ENCODE measurements around the gene MS4A5.

Gene MS4A5

DNA sequence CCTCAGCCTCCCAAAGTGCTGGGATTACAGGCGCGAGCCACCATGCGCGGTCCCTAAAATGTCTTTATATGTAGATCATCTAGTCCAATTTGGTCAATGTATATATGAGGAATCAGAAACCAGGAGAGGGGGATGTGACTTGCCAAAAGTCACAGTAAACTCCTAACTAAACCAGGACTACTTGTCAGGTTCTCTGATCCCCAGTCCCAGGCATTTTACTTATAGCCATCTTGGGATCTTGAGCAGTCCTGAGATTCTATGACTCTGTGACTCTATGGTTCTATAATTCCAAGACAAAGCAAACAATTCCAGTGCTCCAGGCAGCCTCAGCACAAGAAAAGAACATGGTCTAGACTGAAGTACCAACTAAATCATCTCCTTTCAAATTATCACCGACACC, at the start of gene MS4A5:
MS4A5 (plus strand) TSS at position 301 of the 400 bp plus-strand sequence. CDS start 103 bp downstream, outside the sequence.
- no peak within 1 kb of the TSS for H3K27ac Mint-ChIP-seq
- no peaks in the 10 kb centered on the region for H3K36me3 Mint-ChIP-seq (ENCODE audit: low read depth)
- H3K4me3 Mint-ChIP-seq, result no peak within 1 kb of the TSS
- H3K4me1 Mint-ChIP-seq (ENCODE audit: low read depth), result no peaks in the 10 kb centered on the region
- H3K27me3 Mint-ChIP-seq (ENCODE audit: low read depth), result peaks cover 34% of the 10 kb centered on the region
- DNase-seq (ENCODE audit: low spot score), result no peak
- H3K9me3 Mint-ChIP-seq, result no peaks in the 10 kb centered on the region

DNA sequence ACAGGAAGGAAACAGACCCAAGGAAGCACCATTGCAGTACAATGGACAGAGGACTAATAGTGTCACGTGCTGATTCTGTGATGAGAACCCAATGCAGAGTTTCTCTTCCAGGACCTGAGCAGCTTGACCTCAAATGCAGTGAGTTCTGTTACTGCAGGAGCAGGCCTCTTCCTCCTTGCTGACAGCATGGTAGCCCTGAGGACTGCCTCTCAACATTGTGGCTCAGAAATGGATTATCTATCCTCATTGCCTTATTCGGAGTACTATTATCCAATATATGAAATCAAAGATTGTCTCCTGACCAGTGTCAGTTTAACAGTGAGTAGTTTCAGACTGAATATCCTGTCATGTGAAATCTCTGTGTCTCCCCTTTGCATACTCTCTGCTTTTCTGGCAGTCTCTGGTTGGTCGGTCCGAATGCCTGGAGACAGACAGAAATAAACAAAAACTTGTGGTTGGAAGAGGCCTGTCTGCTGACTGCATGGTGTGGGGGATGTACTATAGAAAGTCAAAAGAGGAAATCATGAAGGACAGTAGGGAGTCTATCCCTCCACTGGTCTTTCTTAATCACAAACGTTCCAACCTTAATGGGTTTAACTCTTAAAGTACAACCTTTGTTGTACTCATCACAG, 40.0 kb upstream of the MS4A5 start:
- Mint-ChIP-seq H3K27ac (no peak overlapping the region), H3K4me1 (ENCODE audit: low read depth) (no peaks in the 10 kb centered on the region), H3K36me3 (ENCODE audit: low read depth) (no peaks in the 10 kb centered on the region), H3K9me3 (no peaks in the 10 kb centered on the region), H3K27me3 (ENCODE audit: low read depth) (no peaks in the 10 kb centered on the region), H3K4me3 (no peak overlapping the region)
- DNase-seq (ENCODE audit: low spot score), result no peak

DNA sequence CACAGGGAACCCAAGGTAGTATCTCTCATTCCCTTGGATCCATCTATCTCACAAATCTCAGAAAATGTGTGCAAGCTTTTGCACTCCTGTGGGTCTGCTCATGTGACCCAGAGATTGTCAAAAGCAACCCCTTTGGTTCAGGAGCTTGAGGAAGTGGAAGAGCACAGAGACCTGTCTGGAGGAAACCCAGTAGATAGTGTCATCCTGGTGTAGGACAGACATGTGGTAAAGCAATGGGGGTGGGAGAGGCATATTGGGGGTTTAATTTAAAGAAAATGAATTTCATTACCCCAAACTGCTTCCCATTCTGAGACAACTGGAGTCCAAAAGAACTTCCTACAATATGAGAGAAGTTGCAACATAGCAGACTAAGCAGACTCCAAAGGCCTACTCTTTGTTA, 39.0 kb upstream of the MS4A5 start:
- Mint-ChIP-seq H3K36me3 (ENCODE audit: low read depth) (no peaks in the 10 kb centered on the region), H3K27me3 (ENCODE audit: low read depth) (no peaks in the 10 kb centered on the region), H3K4me1 (ENCODE audit: low read depth) (no peaks in the 10 kb centered on the region), H3K9me3 (no peaks in the 10 kb centered on the region), H3K27ac (no peak overlapping the region), H3K4me3 (no peak overlapping the region)
- no peak for DNase-seq (ENCODE audit: low spot score)

DNA sequence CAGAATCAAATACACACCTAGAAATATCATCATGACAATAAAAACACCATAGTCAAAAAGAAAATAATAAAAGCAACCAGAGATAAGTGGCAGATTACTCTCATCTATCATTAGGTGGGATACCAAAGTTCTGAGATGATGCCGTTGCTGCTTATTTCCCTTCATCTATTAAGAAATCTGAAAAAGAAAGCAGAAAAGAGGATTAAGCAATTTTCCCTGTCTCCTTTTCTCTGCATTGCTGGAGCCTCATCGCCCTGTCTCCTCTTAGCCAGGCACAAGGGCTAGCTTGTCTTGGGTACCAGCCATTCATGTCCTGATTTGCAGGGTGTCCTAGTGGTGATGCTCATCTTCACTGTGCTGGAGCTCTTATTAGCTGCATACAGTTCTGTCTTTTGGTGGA, 37.0 kb upstream of the MS4A5 start:
- H3K9me3 Mint-ChIP-seq, result no peaks in the 10 kb centered on the region
- H3K27me3 Mint-ChIP-seq (ENCODE audit: low read depth), result no peaks in the 10 kb centered on the region
- no peaks in the 10 kb centered on the region for H3K4me1 Mint-ChIP-seq (ENCODE audit: low read depth)
- H3K36me3 Mint-ChIP-seq (ENCODE audit: low read depth), result no peaks in the 10 kb centered on the region
- no peak overlapping the region for H3K27ac Mint-ChIP-seq
- no peak overlapping the region for H3K4me3 Mint-ChIP-seq
- DNase-seq (ENCODE audit: low spot score), result no peak

DNA sequence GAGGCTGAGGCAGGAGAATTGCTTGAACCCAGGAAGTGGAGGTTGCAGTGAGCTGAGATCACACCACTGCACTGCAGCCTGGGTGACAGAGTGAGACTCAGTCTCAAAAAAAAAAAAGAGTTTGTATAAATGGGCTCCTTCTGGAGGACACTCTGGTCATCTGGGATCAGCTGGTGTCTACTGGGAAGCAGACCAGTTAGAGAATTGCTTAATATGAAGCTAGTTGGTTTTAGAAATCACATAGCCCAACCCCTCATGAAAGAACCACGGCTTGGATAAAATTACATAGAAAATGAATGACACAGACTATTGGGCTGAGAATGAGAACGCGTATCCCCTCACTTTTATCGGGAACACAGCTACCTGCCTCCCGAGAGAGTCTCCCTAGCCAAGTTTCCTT, 36.4 kb upstream of the MS4A5 start:
- no peaks in the 10 kb centered on the region for H3K9me3 Mint-ChIP-seq
- no peak overlapping the region for H3K27ac Mint-ChIP-seq
- H3K36me3 Mint-ChIP-seq (ENCODE audit: low read depth), result no peaks in the 10 kb centered on the region
- DNase-seq (ENCODE audit: low spot score), result no peak
- H3K4me1 Mint-ChIP-seq (ENCODE audit: low read depth), result no peaks in the 10 kb centered on the region
- no peak overlapping the region for H3K4me3 Mint-ChIP-seq
- H3K27me3 Mint-ChIP-seq (ENCODE audit: low read depth), result no peaks in the 10 kb centered on the region

- H3K9me3 Mint-ChIP-seq, result no peaks in the 10 kb centered on the region
- no peak overlapping the region for H3K4me3 Mint-ChIP-seq
- no peaks in the 10 kb centered on the region for H3K4me1 Mint-ChIP-seq (ENCODE audit: low read depth)
- no peak for DNase-seq (ENCODE audit: low spot score)
- H3K36me3 Mint-ChIP-seq (ENCODE audit: low read depth), result no peaks in the 10 kb centered on the region
- H3K27ac Mint-ChIP-seq, result no peak overlapping the region
- H3K27me3 Mint-ChIP-seq (ENCODE audit: low read depth), result no peaks in the 10 kb centered on the region
These were observed 34.5 kb upstream of the MS4A5 start for GRCh38 chr11:60394666-60395380.

- Mint-ChIP-seq H3K27ac (no peak within 1 kb of the TSS), H3K27me3 (ENCODE audit: low read depth) (no peaks in the 10 kb centered on the region), H3K4me1 (ENCODE audit: low read depth) (no peaks in the 10 kb centered on the region), H3K9me3 (no peaks in the 10 kb centered on the region), H3K36me3 (ENCODE audit: low read depth) (no peaks in the 10 kb centered on the region), H3K4me3 (no peak within 1 kb of the TSS)
- DNase-seq (ENCODE audit: low spot score), result no peak
These were observed 33.0 kb upstream of the MS4A5 start, which contains the start of gene MS4A14 for GRCh38 chr11:60396382-60396781. Gene MS4A14 (plus strand): TSS chr11:60396459. CDS start chr11:60396579, 120 bp downstream.

GRCh38 chr11:60396799-60397198, 32.6 kb upstream of the MS4A5 start:
- Mint-ChIP-seq H3K4me1 (ENCODE audit: low read depth) (no peaks in the 10 kb centered on the region), H3K36me3 (ENCODE audit: low read depth) (no peaks in the 10 kb centered on the region), H3K9me3 (no peaks in the 10 kb centered on the region), H3K27me3 (ENCODE audit: low read depth) (no peaks in the 10 kb centered on the region), H3K27ac (no peak overlapping the region), H3K4me3 (no peak overlapping the region)
- no peak for DNase-seq (ENCODE audit: low spot score)

GRCh38 chr11:60420015-60420414, 9.4 kb upstream of the MS4A5 start:
- no peaks in the 10 kb centered on the region for H3K9me3 Mint-ChIP-seq
- no peak overlapping the region for H3K27ac Mint-ChIP-seq
- H3K4me3 Mint-ChIP-seq, result no peak overlapping the region
- no peaks in the 10 kb centered on the region for H3K4me1 Mint-ChIP-seq (ENCODE audit: low read depth)
- H3K27me3 Mint-ChIP-seq (ENCODE audit: low read depth), result peaks cover 6% of the 10 kb centered on the region
- H3K36me3 Mint-ChIP-seq (ENCODE audit: low read depth), result no peaks in the 10 kb centered on the region
- no peak for DNase-seq (ENCODE audit: low spot score)

DNA sequence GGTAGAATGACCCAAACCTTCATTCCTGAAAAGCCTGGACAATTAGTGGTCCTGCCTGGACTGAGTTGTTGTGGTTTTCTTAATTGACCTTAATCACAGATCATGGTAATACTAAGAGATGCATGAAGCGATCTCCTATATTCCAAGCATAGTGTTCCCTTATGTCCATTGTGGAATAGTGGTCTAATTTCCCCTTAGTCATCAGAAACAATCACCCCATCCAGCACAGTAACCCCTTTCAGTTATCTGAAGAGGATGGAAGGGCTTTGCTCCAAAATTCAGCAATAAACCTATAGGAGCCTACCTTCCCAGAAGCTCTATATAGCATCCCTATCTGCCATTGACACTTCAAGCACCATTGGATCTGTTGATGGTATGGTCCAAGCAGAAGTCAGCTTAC, 6.8 kb upstream of the MS4A5 start:
- H3K4me3 Mint-ChIP-seq, result no peak overlapping the region
- no peak overlapping the region for H3K27ac Mint-ChIP-seq
- H3K4me1 Mint-ChIP-seq (ENCODE audit: low read depth), result no peaks in the 10 kb centered on the region
- no peak for DNase-seq (ENCODE audit: low spot score)
- H3K36me3 Mint-ChIP-seq (ENCODE audit: low read depth), result no peaks in the 10 kb centered on the region
- no peaks in the 10 kb centered on the region for H3K9me3 Mint-ChIP-seq
- peaks cover 8% of the 10 kb centered on the region for H3K27me3 Mint-ChIP-seq (ENCODE audit: low read depth)

DNA sequence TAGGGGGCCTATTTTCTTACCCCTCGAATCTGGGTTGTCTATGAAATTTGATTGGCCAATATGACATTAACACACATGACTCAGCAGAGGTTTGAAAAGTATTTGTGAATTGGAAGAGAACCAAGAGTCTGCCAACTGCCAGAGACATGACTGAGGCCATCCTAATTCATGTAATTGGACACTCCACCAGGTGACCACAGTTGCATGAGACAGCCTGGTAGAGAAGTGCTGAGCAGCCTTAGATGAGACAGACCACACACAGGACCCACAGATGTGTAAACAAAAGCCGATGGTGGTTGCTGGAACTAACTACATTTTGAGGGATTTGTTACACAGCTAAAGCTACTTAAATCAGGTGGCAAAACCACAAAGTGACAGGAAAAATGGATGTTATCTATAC, 855 bp upstream of the MS4A5 start:
- Mint-ChIP-seq H3K4me3 (no peak overlapping the region), H3K9me3 (no peaks in the 10 kb centered on the region), H3K27me3 (ENCODE audit: low read depth) (peaks cover 28% of the 10 kb centered on the region), H3K4me1 (ENCODE audit: low read depth) (no peaks in the 10 kb centered on the region), H3K27ac (no peak overlapping the region), H3K36me3 (ENCODE audit: low read depth) (no peaks in the 10 kb centered on the region)
- DNase-seq (ENCODE audit: low spot score), result no peak

GRCh38 chr11:60431251-60431650, 1.9 kb downstream of the MS4A5 start:
- no peak for DNase-seq (ENCODE audit: low spot score)
- H3K27ac Mint-ChIP-seq, result no peak overlapping the region

DNA sequence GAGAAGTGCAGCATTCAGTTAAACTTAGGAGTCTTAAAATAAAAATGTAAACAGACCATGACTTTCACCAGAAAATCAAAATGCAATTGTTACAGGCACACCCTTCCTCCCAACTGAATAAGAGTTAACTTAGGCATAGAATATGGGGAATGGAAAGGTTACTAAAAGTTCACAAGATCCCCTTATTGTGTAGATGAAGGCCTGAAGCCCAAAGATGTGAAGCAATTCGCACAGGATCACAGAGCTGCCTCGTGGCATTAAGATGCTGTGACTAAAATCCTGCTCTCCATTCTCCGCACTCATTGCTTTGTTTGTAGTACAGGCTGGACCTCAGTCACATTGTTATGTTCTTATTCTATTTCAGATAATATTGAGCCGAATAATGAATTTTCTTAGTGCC, 4.0 kb downstream of the MS4A5 start:
- H3K36me3 Mint-ChIP-seq (ENCODE audit: low read depth), result no peaks in the 10 kb centered on the region
- no peaks in the 10 kb centered on the region for H3K4me1 Mint-ChIP-seq (ENCODE audit: low read depth)
- no peaks in the 10 kb centered on the region for H3K9me3 Mint-ChIP-seq
- DNase-seq (ENCODE audit: low spot score), result no peak
- peaks cover 25% of the 10 kb centered on the region for H3K27me3 Mint-ChIP-seq (ENCODE audit: low read depth)
- no peak overlapping the region for H3K4me3 Mint-ChIP-seq
- no peak overlapping the region for H3K27ac Mint-ChIP-seq

More at GRCh38 chr11:60431251-60431650, 1.9 kb downstream of the MS4A5 start:
- no peaks in the 10 kb centered on the region for H3K4me1 Mint-ChIP-seq (ENCODE audit: low read depth)
- H3K36me3 Mint-ChIP-seq (ENCODE audit: low read depth), result no peaks in the 10 kb centered on the region
- no peak overlapping the region for H3K4me3 Mint-ChIP-seq
- peaks cover 29% of the 10 kb centered on the region for H3K27me3 Mint-ChIP-seq (ENCODE audit: low read depth)
- no peaks in the 10 kb centered on the region for H3K9me3 Mint-ChIP-seq

GRCh38 chr11:60447070-60447469, 17.7 kb downstream of the MS4A5 start:
- peak overlapping the region; percentile 26 for H3K4me3 Mint-ChIP-seq
- H3K9me3 Mint-ChIP-seq, result no peaks in the 10 kb centered on the region
- H3K27me3 Mint-ChIP-seq (ENCODE audit: low read depth), result peaks cover 8% of the 10 kb centered on the region
- H3K4me1 Mint-ChIP-seq (ENCODE audit: low read depth), result peaks cover 19% of the 10 kb centered on the region
- H3K27ac Mint-ChIP-seq, result no peak overlapping the region
- no peaks in the 10 kb centered on the region for H3K36me3 Mint-ChIP-seq (ENCODE audit: low read depth)
- DNase-seq (ENCODE audit: low spot score), result no peak

GRCh38 chr11:60447846-60448245, 18.5 kb downstream of the MS4A5 start:
- H3K4me3 Mint-ChIP-seq, result no peak overlapping the region
- H3K27ac Mint-ChIP-seq, result no peak overlapping the region
- peaks cover 17% of the 10 kb centered on the region for H3K4me1 Mint-ChIP-seq (ENCODE audit: low read depth)
- H3K9me3 Mint-ChIP-seq, result no peaks in the 10 kb centered on the region
- H3K36me3 Mint-ChIP-seq (ENCODE audit: low read depth), result no peaks in the 10 kb centered on the region
- no peak for DNase-seq (ENCODE audit: low spot score)
- H3K27me3 Mint-ChIP-seq (ENCODE audit: low read depth), result peaks cover 7% of the 10 kb centered on the region

Data from T-helper 2 cell treated with Interferon-gamma antibody and Interleukin-4, amounts not matched to agents 5 μg/mL and 100 μg/mL, for 36 hours (primary cell).